Astrocyte (in vitro differentiated cells and primary cell): ENCODE data around the gene UBAC2.

Experiments
- EZH2 ChIP-seq: IDR thresholded peaks from 2 replicates; pipeline ENCODE4 v1.6.1; 2012; ENCODE audit warnings: mild to moderate bottlenecking, low read length, inconsistent platforms; ENCODE audit not compliant: insufficient read depth
- TF ChIP-seq, protein P1 (sequence below): IDR thresholded peaks from 2 replicates; pipeline ENCODE4 v1.5.1; 2011; ENCODE audit warnings: low read depth, mild to moderate bottlenecking, inconsistent platforms, low read length, moderate library complexity; ENCODE audit not compliant: insufficient read depth

GRCh38 chr13:99347911-99348451 is 147.3 kb downstream of the UBAC2 start:
- TF ChIP-seq EZH2: no peak
- TF ChIP-seq, protein P1, sequence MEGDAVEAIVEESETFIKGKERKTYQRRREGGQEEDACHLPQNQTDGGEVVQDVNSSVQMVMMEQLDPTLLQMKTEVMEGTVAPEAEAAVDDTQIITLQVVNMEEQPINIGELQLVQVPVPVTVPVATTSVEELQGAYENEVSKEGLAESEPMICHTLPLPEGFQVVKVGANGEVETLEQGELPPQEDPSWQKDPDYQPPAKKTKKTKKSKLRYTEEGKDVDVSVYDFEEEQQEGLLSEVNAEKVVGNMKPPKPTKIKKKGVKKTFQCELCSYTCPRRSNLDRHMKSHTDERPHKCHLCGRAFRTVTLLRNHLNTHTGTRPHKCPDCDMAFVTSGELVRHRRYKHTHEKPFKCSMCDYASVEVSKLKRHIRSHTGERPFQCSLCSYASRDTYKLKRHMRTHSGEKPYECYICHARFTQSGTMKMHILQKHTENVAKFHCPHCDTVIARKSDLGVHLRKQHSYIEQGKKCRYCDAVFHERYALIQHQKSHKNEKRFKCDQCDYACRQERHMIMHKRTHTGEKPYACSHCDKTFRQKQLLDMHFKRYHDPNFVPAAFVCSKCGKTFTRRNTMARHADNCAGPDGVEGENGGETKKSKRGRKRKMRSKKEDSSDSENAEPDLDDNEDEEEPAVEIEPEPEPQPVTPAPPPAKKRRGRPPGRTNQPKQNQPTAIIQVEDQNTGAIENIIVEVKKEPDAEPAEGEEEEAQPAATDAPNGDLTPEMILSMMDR: no peak
